ENCODE data around the gene CISD3.

Gene CISD3

DNA sequence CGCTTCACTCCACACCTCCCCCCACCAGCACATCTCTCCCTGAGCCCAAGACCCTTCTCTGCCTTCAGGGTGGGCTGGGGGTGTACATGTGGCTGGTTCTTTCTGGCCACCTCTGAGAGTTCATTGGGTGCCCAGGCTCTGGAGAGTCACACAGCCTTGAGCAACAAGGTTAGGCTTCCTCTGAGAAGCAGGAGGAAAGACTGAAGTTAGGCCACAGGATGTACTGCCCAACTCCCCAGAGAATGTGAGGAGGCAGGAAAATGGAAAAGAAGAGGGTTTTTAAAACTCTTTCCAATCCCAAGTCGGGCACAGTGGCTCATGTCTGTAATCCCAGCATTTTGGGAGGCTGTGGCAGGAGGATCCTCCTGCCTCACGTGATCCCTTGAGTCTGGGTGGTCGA, 10.7 kb downstream of the CISD3 start (continued):
- TF ChIP-seq ZNF518A (tag by site-specific recombination; conservative IDR thresholded peaks at IDR 0.05; ENCODE audit: low read depth) = no peak
- no peak for TF ChIP-seq ZNF747 (tag by site-specific recombination; IDR thresholded peaks at IDR 0.05)
- TF ChIP-seq ZNF660 (tag by site-specific recombination; IDR thresholded peaks at IDR 0.05) = no peak
- TF ChIP-seq ZNF223 (tag by site-specific recombination; IDR thresholded peaks at IDR 0.05) = no peak

DNA sequence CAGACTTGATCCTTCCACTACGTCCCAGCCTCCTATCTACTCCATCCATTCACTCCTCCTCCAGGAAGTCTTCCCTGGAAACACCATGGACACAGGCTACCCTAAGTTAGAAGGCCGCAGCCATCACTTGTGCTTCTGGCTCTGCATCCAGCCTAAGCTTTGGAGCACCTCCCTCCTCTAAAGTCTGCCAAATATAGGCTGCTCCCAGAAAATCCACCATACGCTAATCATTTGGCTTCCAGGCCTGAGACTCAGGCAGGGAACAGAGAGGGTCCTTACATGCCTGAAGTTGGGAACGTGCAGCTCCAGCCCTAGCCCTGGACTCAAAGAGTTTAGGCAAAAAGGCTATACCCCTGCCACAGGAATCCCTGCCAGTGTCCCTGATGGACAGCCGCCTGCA, 11.3 kb downstream of the CISD3 start:
- Histone ChIP-seq H3K27ac (ENCODE audit: extremely low read depth, low read depth, low read length) (no peak overlapping the region), H3K9me3 (ENCODE audit: control insufficient read depth, insufficient read depth, low read depth, low read length) (no peaks in the 10 kb centered on the region), H3K36me3 (ENCODE audit: control insufficient read depth in 2 of 2, insufficient read depth in 1 of 2, low read length in 2 of 2) (peaks cover 13 to 37% of the 10 kb centered on the region in 2 experiments; a peak in 2 of 3 replicates), H3K4me1 (ENCODE audit: control insufficient read depth, insufficient read depth, low read length) (peaks cover 31% of the 10 kb centered on the region), H3K4me3 (ENCODE audit: low read depth, low read length) (no peak overlapping the region)
- TF ChIP-seq ZNF394 (tag by site-specific recombination; IDR thresholded peaks at IDR 0.05; ENCODE audit: borderline replicate concordance) (no peak), ZNF341 (tag by site-specific recombination; IDR thresholded peaks at IDR 0.05; ENCODE audit: low read depth) (peak; percentile 34), ZNF2 (tag by site-specific recombination; IDR thresholded peaks at IDR 0.05) (no peak)
- ChIA-PET POLR2A (interaction anchor here (1.2 kb wide), 1 partner anchor 10 kb away, joined by 4 read pairs; no protein-coding TSS in a partner anchor), CTCF (no interaction called here)

- no peaks in the 10 kb centered on the region for H3K9me3 ChIP-seq (ENCODE audit: control insufficient read depth, insufficient read depth, low read depth, low read length)
- H3K36me3 ChIP-seq (ENCODE audit: control insufficient read depth in 2 of 2, insufficient read depth in 1 of 2, low read length in 2 of 2) = peaks cover 8 to 34% of the 10 kb centered on the region in 2 experiments; a peak in 2 of 3 replicates
- H3K4me1 ChIP-seq (ENCODE audit: control insufficient read depth, insufficient read depth, low read length) = peaks cover 36% of the 10 kb centered on the region
- H3K4me3 ChIP-seq (ENCODE audit: low read depth, low read length) = no peak overlapping the region
- H3K27ac ChIP-seq (ENCODE audit: extremely low read depth, low read depth, low read length) = peak overlapping the region; percentile 19; the same call in 1 of the 2 replicates
- no peak for TF ChIP-seq ZNF792 (tag by site-specific recombination; IDR thresholded peaks at IDR 0.05)
- TF ChIP-seq KLF1 (tag by site-specific recombination; IDR thresholded peaks at IDR 0.05) = peak; percentile 29; the same call in 1 of the 2 replicates
- no peak for TF ChIP-seq GLIS1 (tag by site-specific recombination; IDR thresholded peaks at IDR 0.05)
- TF ChIP-seq BCL11A (tag by site-specific recombination; IDR thresholded peaks at IDR 0.05; ENCODE audit: low read depth) = no peak
- TF ChIP-seq ZSCAN5A (tag by site-specific recombination; IDR thresholded peaks at IDR 0.05) = no peak
- TF ChIP-seq ZNF529 (tag by site-specific recombination; IDR thresholded peaks at IDR 0.05; ENCODE audit: insufficient replicate concordance) = no peak
- peak; percentile 49; the same call in 1 of the 2 replicates for TF ChIP-seq SCRT2 (tag by site-specific recombination; IDR thresholded peaks at IDR 0.05)
- no peak for TF ChIP-seq ZNF664 (tag by site-specific recombination; IDR thresholded peaks at IDR 0.05)
- POLR2A ChIA-PET = interaction anchor here (1.2 kb wide), 1 partner anchor 11 kb away, joined by 4 read pairs; no protein-coding TSS in a partner anchor
- CTCF ChIA-PET = no interaction called here
Observed at GRCh38 chr17:38741921-38742410, 11.8 kb downstream of the CISD3 start.

Data from HEK293 (cell line).